ENCODE data around the gene SLC8A1.
"Not testable (repeated sequence)": the region's sequence is repeated elsewhere in the genome, so short reads cannot be mapped to it uniquely, and the experiment has no call there.

Gene SLC8A1

GRCh38 chr2:40095000-40095399 is 356.9 kb downstream of the SLC8A1 start:
- FAIRE-seq: no peak

- FAIRE-seq: no peak
Observed at GRCh38 chr2:40094451-40094850, 357.4 kb downstream of the SLC8A1 start.

- no peak for FAIRE-seq
Observed at GRCh38 chr2:40093021-40093675, 358.7 kb downstream of the SLC8A1 start.

GRCh38 chr2:40090044-40090443 is 361.8 kb downstream of the SLC8A1 start:
- no peak for FAIRE-seq

- no peak for FAIRE-seq
Observed at GRCh38 chr2:40087927-40088326, 364.0 kb downstream of the SLC8A1 start.

- FAIRE-seq: no peak
Observed at GRCh38 chr2:40087434-40087833, 364.5 kb downstream of the SLC8A1 start.

GRCh38 chr2:40085786-40086185 is 366.1 kb downstream of the SLC8A1 start:
- no peak for FAIRE-seq

- FAIRE-seq: not testable (repeated sequence)
Observed at GRCh38 chr2:40073336-40073735, 378.6 kb downstream of the SLC8A1 start.

GRCh38 chr2:40072442-40073232 is 379.3 kb downstream of the SLC8A1 start:
- FAIRE-seq: no peak

GRCh38 chr2:40062381-40062780 is 389.5 kb downstream of the SLC8A1 start:
- no peak for FAIRE-seq

- FAIRE-seq: no peak
Observed at GRCh38 chr2:40049781-40050180, 402.1 kb downstream of the SLC8A1 start.

GRCh38 chr2:40048506-40048905 is 403.4 kb downstream of the SLC8A1 start:
- no peak for FAIRE-seq

GRCh38 chr2:40047406-40047805 is 404.5 kb downstream of the SLC8A1 start:
- no peak for FAIRE-seq
